GM18861 (cell line): ENCODE data around the gene BACE2.
"Not testable (repeated sequence)": the region's sequence is repeated elsewhere in the genome, so short reads cannot be mapped to it uniquely, and the experiment has no call there.

Source experiments
- ATAC-seq: cut with Tn5 transposase; IDR thresholded peaks from one replicate; pipeline ENCODE4 v1.9.1; 2021; ENCODE audit not compliant: unreplicated experiment

The BACE2 gene

DNA sequence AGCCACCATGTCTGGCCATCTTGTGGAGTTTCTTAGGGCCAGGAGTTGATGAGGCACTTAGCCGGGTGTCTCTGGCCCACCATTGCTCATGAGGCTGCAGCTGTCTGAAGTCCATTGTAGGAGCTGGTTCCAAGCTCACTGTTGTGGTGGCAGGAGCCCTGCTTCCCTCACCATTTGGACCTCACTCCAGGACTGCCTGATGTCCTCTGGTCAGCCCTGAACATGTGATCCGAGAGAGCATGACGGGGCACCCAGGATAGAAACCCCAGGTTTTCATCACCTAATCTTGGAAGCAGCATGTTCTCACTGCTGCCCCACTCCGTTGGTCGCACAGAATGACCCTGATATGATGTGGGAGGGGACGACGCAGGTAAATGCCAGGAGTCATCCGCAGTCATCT is 92.5 kb downstream of the BACE2 start:
- ATAC-seq, result no peak

GRCh38 chr21:41267346-41267745 is 99.4 kb downstream of the BACE2 start:
- no peak for ATAC-seq

- no peak for ATAC-seq
Measured at GRCh38 chr21:41269535-41269934, 101.6 kb downstream of the BACE2 start.

GRCh38 chr21:41277196-41277595 is 109.2 kb downstream of the BACE2 start:
- ATAC-seq, result no peak

- ATAC-seq, result no peak
Measured at GRCh38 chr21:41277846-41278245, 109.9 kb downstream of the BACE2 start.

GRCh38 chr21:41280115-41280919 is 112.4 kb downstream of the BACE2 start:
- ATAC-seq, result no peak

DNA sequence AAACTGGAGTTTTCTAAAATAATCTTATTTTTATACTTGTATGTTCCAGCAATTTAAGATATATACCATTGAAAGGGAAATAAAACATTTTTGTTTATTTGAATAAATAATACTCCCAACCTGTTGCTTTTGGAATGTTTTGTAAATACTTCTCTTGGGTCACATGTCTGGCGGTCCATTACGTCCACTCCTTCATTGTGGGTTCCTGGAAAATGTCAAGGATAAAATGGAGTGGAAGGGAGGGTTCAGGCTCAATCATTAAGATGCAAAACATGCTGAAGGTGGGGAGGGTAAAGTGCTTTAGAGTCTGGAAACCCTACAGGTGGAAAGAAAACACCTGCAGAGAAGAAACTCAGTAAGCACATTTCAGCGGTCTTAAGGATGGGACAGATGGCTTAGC is 114.5 kb downstream of the BACE2 start:
- no peak for ATAC-seq

DNA sequence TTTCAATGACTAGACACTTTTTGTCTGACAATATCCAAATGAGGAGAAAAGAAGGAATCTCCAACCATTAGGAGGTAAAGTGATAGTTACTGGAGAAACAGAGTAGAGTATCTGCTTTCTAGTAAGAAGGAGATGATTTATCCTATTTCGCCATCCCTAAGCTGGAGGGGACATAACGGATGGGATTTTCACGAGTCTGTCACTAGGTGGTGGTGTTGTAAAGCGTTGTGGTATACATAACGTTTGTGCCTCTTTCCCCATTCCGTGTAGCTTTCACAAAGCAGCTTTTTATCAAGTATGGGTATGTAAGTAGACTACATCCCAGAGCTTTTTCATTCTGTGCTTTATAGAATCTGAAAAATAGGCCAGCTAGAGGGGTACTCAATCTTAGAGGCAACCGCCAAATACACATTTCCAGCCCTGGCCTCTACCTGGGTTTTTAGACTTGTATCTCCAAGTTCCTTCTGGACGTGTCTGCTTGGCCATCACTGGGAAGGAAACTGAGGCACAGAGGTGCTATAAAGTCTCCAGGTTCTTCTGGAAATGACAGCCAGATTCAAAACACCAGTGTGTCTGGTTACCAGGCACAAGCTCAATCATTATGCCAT is 115.4 kb downstream of the BACE2 start:
- ATAC-seq, result peak; percentile 55

DNA sequence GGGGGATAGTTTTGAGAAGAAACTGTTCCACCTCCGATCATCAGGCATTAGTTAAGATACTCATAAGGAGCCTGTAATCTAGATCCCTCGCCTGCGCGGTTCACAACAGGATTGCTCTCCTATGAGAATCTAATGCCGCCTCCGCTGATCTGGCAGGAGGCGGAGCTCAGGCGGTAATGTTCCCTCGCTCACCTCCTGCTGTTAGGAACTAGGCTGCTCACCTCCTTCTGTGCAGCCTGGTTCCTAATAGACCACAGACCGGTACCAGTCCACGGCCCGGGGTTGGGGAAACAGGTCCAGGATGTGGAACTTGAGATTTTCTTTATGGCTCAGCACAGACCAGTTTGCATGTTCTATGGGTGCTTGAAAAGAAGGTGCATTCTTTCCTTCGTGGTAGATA is 121.5 kb downstream of the BACE2 start:
- no peak for ATAC-seq

- no peak for ATAC-seq
Measured at GRCh38 chr21:41290106-41290799, 122.3 kb downstream of the BACE2 start.

GRCh38 chr21:41294548-41295231 is 126.7 kb downstream of the BACE2 start:
- no peak for ATAC-seq

DNA sequence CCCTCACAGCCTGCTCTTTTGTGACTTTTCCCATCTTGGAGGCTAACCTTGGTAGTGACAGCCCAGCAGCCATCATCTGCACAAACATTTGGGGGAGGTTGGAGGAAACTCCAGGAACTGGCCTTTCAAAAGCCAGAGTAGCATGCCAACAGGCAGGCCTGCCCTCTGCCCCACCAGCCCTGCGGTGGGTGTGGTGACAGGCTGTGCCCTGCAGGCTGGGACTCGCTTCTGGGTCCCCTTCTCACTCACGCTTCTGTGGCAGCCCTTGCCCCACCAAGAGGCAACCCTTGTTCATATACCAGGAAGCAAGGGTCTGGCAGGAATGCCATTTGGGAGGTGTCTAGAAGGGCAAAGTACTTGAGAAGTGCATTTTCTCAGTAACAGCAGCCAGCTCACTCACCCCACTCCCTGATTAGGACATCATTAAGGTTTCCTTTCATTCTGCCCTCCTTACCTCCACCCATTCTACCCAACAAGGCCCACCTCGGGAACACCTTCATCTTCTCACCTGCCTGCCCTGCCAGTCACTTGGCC is 127.8 kb downstream of the BACE2 start:
- no peak for ATAC-seq

- ATAC-seq, result no peak
Measured at GRCh38 chr21:41302976-41303375, 135.0 kb downstream of the BACE2 start.

- ATAC-seq, result no peak
Measured at GRCh38 chr21:41304068-41304720, 136.2 kb downstream of the BACE2 start.

DNA sequence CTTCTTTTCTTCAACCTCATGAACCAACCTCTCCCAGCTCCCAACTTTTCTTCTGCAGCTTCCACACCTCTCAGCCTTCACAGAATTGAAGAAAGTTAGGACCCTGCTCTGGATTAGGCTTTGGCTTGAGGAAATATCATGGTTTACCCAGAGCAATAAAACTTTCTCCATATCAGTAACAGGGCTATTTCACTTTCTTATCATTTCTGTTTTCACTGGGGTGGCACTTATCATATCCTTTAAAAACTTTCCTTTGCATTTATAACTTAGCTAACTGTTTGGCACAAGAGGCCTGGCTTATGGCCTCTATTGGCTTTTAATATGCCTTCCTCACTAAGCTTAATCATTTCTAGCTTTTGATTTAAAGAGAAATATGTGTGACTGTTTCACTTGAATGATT is 139.3 kb downstream of the BACE2 start:
- ATAC-seq, result no peak

GRCh38 chr21:41313285-41314164 is 145.6 kb downstream of the BACE2 start:
- ATAC-seq, result not testable (repeated sequence)

GRCh38 chr21:41315726-41316125 is 147.8 kb downstream of the BACE2 start:
- ATAC-seq, result no peak

GRCh38 chr21:41316200-41317062 is 148.5 kb downstream of the BACE2 start, which contains the start of gene FAM3B:
TSS of gene FAM3B (plus strand) at chr21:41316801. CDS start at chr21:41316880, 79 bp downstream.
- ATAC-seq, result no peak

DNA sequence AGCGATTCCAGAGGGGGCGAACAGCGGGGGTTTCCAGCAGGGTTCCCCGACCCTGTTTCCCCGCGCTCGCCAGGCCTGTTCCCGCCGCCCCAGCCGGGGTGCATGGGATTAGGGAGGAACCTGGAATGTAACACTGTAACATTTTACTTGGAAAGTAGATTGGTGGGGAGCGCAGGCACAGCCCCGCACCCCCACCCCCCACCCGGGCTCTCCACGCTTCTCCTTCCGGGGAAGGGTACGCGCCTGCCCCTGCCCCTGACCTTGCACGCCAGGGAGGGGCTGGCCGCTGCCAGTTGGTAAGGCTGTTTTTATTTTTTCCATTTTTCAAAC is 149.1 kb downstream of the BACE2 start:
- ATAC-seq, result no peak
